A673 (cell line): ENCODE measurements around the gene SECTM1. TPM values are rescaled to one million over a fixed set of nuclear protein-coding genes. Genes with fewer than 3 reads are reported as not detected.

Experiments used
- BruUV-seq: library from RNA; stranded (reverse); fragments of 400-500 nt; replicated peaks from 2 replicates; lab custom pipeline; 2021; lab: Mats Ljungman, UMichigan
- CTCF ChIA-PET: fragments of 300-600 bp; sonication (Branson Sonifier 250); formaldehyde crosslinking; loops from one replicate; lab custom pipeline; 2022; ENCODE audit warnings: antibody characterized with exemption; lab: Charles Lee
- POLR2A ChIA-PET: fragments of 300-600 bp; sonication (Branson Sonifier 250); formaldehyde crosslinking; loops from one replicate; lab custom pipeline; 2022; ENCODE audit warnings: antibody characterized with exemption; ENCODE audit not compliant: low non-redundant PET; lab: Charles Lee
- DNase-seq: peaks from one replicate; pipeline ENCODE4 v3.0.0-alpha.2; 2015; ENCODE audit warnings: low spot score
- H3K27ac ChIP-seq: fragments of 200-600 bp; sonication (generic); 2 replicates; pipeline ENCODE4 v1.5.1; 2016; ENCODE audit warnings: mixed run types, low read depth, mild to moderate bottlenecking, mixed read lengths, antibody characterized with exemption, low read length; ENCODE audit not compliant: poor library complexity, severe bottlenecking
- H3K27me3 ChIP-seq: fragments of 200-600 bp; sonication (generic); replicated peaks from 2 replicates; pipeline ENCODE4 v1.6.1; 2017; ENCODE audit warnings: mixed run types, low read depth, mild to moderate bottlenecking, mixed read lengths, antibody characterized with exemption, low read length; ENCODE audit not compliant: insufficient read depth, poor library complexity
- H3K36me3 ChIP-seq: fragments of 200-600 bp; sonication (generic); 2 replicates; pipeline ENCODE4 v1.6.1; 2016; ENCODE audit warnings: mixed run types, mild to moderate bottlenecking, mixed read lengths, antibody characterized with exemption, low read length; ENCODE audit not compliant: insufficient read depth, poor library complexity, severe bottlenecking
- H3K4me1 ChIP-seq: fragments of 200-600 bp; sonication (generic); 2 replicates; pipeline ENCODE4 v1.6.1; 2017; ENCODE audit warnings: mixed run types, mild to moderate bottlenecking, mixed read lengths, antibody characterized with exemption, low read length; ENCODE audit not compliant: insufficient read depth, poor library complexity, severe bottlenecking
- H3K4me3 ChIP-seq: fragments of 200-600 bp; sonication (generic); 2 replicates; pipeline ENCODE4 v1.5.1; 2016; ENCODE audit warnings: low read depth, mixed run types, mild to moderate bottlenecking, mixed read lengths, low read length; ENCODE audit not compliant: poor library complexity, severe bottlenecking
- H3K9me3 ChIP-seq: fragments of 200-600 bp; sonication (generic); 2 replicates; pipeline ENCODE4 v1.6.1; 2016; ENCODE audit warnings: mixed run types, low read depth, mild to moderate bottlenecking, mixed read lengths, antibody characterized with exemption, low read length; ENCODE audit not compliant: poor library complexity, severe bottlenecking
- EZH2 ChIP-seq: fragments of 200-600 bp; sonication (generic); IDR thresholded peaks from 2 replicates; pipeline ENCODE4 v1.6.1; 2017; ENCODE audit warnings: borderline replicate concordance, low read depth, mild to moderate bottlenecking, mixed read lengths, antibody characterized with exemption, low read length; ENCODE audit not compliant: poor library complexity, severe bottlenecking
- intact Hi-C: fragments of 100-400 bp; cut with micrococcal nuclease; formaldehyde crosslinking; loops from one replicate; pipeline ENCODE4 v1.10.0; 2022; ENCODE audit not compliant: unreplicated experiment
- total RNA-seq: library from RNA; stranded (reverse); gene quantifications from 2 replicates; pipeline ENCODE4 v1.2.3, GENCODE V29; 2021
- TF ChIP-seq, protein P1 (sequence below): fragments of 300-800, 200-600 bp; sonication (generic); conservative IDR thresholded peaks from 2 replicates; pipeline ENCODE4 v1.5.1; 2017; ENCODE audit warnings: low read depth, mild to moderate bottlenecking, antibody characterized with exemption, low read length, moderate library complexity, mixed read lengths

Gene SECTM1
- total RNA-seq, 1 experiment from 2014 or later: 1.4 TPM

GRCh38 chr17:82357394-82357793 lies 23.8 kb upstream of the SECTM1 start:
- intact Hi-C loops: no loop called here
- Histone ChIP-seq H3K36me3 (no peaks in the 10 kb centered on the region), H3K27me3 (no peaks in the 10 kb centered on the region), H3K4me3 (no peak overlapping the region), H3K27ac (no peak overlapping the region), H3K9me3 (no peaks in the 10 kb centered on the region), H3K4me1 (no peaks in the 10 kb centered on the region)
- CTCF ChIA-PET: no interaction called here
- POLR2A ChIA-PET: no interaction called here
- TF ChIP-seq, protein P1, sequence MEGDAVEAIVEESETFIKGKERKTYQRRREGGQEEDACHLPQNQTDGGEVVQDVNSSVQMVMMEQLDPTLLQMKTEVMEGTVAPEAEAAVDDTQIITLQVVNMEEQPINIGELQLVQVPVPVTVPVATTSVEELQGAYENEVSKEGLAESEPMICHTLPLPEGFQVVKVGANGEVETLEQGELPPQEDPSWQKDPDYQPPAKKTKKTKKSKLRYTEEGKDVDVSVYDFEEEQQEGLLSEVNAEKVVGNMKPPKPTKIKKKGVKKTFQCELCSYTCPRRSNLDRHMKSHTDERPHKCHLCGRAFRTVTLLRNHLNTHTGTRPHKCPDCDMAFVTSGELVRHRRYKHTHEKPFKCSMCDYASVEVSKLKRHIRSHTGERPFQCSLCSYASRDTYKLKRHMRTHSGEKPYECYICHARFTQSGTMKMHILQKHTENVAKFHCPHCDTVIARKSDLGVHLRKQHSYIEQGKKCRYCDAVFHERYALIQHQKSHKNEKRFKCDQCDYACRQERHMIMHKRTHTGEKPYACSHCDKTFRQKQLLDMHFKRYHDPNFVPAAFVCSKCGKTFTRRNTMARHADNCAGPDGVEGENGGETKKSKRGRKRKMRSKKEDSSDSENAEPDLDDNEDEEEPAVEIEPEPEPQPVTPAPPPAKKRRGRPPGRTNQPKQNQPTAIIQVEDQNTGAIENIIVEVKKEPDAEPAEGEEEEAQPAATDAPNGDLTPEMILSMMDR: no peak
- no peak for TF ChIP-seq EZH2
- BruUV-seq: no TSS peak
- DNase-seq: no peak

- intact Hi-C loops: no loop called here
- Histone ChIP-seq H3K4me3 (no peak overlapping the region), H3K27ac (no peak overlapping the region), H3K9me3 (no peaks in the 10 kb centered on the region), H3K27me3 (no peaks in the 10 kb centered on the region), H3K36me3 (no peaks in the 10 kb centered on the region), H3K4me1 (no peaks in the 10 kb centered on the region)
- no peak for TF ChIP-seq EZH2
- TF ChIP-seq, protein P1: no peak
- ChIA-PET CTCF (no interaction called here), POLR2A (no interaction called here)
- no TSS peak for BruUV-seq
- DNase-seq: no peak
Observed at GRCh38 chr17:82356845-82357355, 23.3 kb upstream of the SECTM1 start.

DNA sequence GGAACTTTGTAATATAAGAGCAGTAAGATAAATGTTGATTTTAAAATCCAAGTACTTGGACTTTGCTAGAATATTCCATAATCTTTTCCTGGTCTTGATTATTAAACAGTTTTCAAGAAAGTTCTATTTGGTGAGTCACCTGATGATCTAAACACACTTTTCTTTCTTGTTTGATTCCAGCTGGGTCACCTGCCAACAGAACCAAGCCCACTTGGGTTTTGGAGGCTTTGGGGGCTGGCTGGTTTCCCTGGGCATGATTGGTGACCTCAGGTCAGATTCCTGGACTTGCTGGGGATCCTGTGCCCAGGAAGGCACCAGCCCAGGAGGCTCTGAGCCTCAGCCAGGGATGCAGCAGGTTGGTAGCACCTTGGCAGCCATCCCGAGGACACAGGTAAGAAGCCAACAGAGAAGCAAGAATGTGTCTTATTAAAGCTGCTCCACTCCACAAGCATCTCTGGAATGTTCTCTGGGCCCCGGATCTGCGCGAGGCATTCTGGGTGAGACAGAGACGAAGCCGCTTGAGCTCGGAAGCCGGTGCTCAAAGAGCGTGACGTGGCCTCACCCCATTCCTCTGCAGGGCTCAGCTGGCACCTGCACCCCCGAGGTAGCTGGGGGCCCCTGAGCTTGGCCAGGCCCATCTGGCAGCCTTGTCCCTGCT lies 22.3 kb upstream of the SECTM1 start:
- TF ChIP-seq, protein P1: no peak
- TF ChIP-seq EZH2: no peak
- H3K27me3 ChIP-seq: no peaks in the 10 kb centered on the region
- no peaks in the 10 kb centered on the region for H3K4me1 ChIP-seq
- no TSS peak for BruUV-seq
- H3K36me3 ChIP-seq: no peaks in the 10 kb centered on the region
- CTCF ChIA-PET: no interaction called here
- no peak for DNase-seq
- POLR2A ChIA-PET: interaction anchor here (0.5 kb wide), 1 partner anchor 402 kb away, joined by 4 read pairs; no protein-coding TSS in a partner anchor
- no peak overlapping the region for H3K27ac ChIP-seq
- H3K9me3 ChIP-seq: no peaks in the 10 kb centered on the region
- intact Hi-C loops: no loop called here
- H3K4me3 ChIP-seq: no peak overlapping the region
